Neuron (in vitro differentiated cells): ENCODE data around the gene GCHFR.
A peak's percentile ranks its signal among the peaks of the same experiment; 100 is the strongest.

Experiments used
- H2AFZ ChIP-seq: one replicate; pipeline ENCODE4 v1.6.1; 2013; ENCODE audit warnings: low read depth, mild to moderate bottlenecking, inconsistent platforms, low read length, moderate library complexity
- H3K27me3 ChIP-seq: one replicate; pipeline ENCODE4 v1.6.1; 2013; ENCODE audit warnings: low read length; ENCODE audit not compliant: insufficient read depth
- H3K36me3 ChIP-seq: one replicate; pipeline ENCODE4 v1.6.1; 2013; ENCODE audit warnings: low read length; ENCODE audit not compliant: insufficient read depth
- H3K4me1 ChIP-seq: one replicate; pipeline ENCODE4 v1.6.1; 2013; ENCODE audit warnings: low read length; ENCODE audit not compliant: insufficient read depth
- H3K4me3 ChIP-seq: 2 replicates; pipeline ENCODE4 v1.5.1; 2013; ENCODE audit warnings: mild to moderate bottlenecking, low read length, moderate library complexity
- H3K9me3 ChIP-seq: one replicate; pipeline ENCODE4 v1.6.1; 2013; ENCODE audit warnings: low read length

The GCHFR gene

DNA sequence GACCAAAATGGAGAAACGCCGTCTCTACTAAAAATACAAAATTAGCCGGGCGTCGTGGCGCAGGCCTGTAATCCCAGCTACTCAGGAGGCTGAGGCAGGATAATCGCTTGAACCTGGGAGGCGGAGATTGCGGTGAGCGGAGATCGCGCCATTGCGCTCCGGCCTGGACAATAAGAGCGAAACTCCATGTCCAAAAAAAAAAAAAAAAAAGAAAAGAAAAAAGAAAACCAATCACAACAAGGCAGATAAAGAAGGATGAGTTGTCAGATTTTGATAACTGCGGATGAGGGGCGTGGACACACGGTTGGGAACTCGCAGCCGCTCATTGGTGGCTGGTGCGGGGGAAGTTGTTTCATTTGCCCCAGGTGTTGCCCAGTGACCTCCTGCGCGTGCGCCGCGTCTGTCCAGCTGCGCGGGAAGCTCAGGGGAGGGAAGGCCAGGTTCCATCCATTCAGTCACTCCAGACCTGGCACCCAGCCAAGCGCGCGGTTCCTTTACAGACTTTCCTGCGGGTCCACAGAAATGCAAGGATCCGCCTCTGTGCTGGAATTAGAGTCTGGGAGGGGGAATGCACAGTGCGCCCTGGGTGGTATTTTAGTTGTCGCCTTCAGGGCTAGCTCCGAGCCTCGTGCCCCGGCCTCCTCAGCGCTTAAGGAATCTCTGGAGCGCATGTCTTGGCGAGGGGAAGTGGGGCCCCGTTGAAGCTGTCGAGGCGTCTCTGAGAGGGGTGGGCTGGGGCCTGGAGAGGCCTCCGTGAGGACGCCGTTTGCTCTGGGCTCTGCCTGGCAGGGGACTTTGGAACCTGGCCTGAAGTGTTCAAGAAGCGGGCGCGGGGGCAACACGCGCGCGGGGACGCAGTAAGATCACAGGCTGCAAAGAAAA is 708 bp upstream of the GCHFR start:
- no peaks in the 10 kb centered on the region for H3K36me3 ChIP-seq
- peak overlapping the region; percentile 35 for H3K4me3 ChIP-seq
- no peak overlapping the region for H2AFZ ChIP-seq
- no peaks in the 10 kb centered on the region for H3K9me3 ChIP-seq
- H3K27me3 ChIP-seq: no peaks in the 10 kb centered on the region
- no peaks in the 10 kb centered on the region for H3K4me1 ChIP-seq

DNA sequence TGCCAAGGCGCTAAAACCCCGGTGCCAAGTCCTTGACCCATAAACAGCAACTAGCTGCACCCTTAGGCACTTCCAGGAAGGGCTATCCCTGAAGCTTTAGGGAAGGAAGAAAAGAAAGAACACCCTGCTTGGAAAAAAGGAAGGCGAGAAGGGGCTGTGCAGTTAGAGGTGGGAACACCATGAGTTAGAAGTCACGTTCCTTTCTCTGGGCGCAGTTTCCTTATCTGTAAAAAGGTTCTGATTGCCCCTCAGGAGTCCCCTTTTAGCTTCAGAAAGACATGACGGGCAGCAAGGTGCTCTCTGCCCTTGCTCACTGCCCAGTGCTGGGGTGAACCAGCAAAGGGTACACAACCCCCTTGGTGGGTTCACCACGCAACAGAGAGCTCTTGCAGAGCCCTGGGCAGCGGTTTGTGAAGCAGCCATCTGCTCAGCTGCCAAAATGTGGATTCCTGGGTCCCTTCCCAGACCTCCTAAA is 798 bp downstream of the GCHFR start:
- Histone ChIP-seq H3K9me3 (no peaks in the 10 kb centered on the region), H3K4me1 (no peaks in the 10 kb centered on the region), H3K4me3 (no peak overlapping the region)

DNA sequence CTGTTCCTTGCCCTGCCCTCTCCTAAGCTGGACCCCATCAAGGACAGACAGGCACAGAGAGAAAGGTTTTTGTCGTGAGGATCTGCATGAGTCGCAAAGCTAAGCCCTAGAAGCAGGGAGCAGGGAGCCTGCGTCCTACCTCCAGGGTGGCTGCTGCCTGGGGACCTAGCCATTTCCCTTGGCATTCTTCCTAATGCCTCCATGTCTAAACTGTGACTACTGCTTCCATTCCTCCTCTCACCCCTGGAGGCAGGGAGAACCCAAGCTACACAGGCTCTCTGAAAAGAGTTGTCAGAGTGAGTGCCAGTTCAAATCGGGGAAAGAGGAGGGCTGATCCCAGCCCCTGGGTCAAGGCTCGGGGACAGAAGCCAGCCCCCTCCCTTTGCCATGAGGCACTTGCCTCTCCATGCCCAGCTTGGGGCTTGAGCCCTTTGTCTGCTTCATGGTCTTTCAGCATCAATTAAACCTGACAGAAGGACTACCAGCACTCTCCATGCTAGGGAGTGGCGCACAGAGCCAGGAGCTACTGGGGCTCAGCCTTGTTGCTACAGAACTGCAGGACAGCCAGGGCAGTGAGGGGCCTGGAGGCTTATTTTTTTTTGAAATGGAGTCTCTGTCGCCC is 2.4 kb downstream of the GCHFR start:
- Histone ChIP-seq H3K4me1 (no peaks in the 10 kb centered on the region), H3K9me3 (no peaks in the 10 kb centered on the region), H2AFZ (no peak overlapping the region), H3K27me3 (no peaks in the 10 kb centered on the region), H3K4me3 (no peak overlapping the region), H3K36me3 (no peaks in the 10 kb centered on the region)

More for the DNA sequence above, 798 bp downstream of the GCHFR start:
- no peaks in the 10 kb centered on the region for H3K27me3 ChIP-seq
- no peaks in the 10 kb centered on the region for H3K36me3 ChIP-seq
- H2AFZ ChIP-seq: no peak overlapping the region

DNA sequence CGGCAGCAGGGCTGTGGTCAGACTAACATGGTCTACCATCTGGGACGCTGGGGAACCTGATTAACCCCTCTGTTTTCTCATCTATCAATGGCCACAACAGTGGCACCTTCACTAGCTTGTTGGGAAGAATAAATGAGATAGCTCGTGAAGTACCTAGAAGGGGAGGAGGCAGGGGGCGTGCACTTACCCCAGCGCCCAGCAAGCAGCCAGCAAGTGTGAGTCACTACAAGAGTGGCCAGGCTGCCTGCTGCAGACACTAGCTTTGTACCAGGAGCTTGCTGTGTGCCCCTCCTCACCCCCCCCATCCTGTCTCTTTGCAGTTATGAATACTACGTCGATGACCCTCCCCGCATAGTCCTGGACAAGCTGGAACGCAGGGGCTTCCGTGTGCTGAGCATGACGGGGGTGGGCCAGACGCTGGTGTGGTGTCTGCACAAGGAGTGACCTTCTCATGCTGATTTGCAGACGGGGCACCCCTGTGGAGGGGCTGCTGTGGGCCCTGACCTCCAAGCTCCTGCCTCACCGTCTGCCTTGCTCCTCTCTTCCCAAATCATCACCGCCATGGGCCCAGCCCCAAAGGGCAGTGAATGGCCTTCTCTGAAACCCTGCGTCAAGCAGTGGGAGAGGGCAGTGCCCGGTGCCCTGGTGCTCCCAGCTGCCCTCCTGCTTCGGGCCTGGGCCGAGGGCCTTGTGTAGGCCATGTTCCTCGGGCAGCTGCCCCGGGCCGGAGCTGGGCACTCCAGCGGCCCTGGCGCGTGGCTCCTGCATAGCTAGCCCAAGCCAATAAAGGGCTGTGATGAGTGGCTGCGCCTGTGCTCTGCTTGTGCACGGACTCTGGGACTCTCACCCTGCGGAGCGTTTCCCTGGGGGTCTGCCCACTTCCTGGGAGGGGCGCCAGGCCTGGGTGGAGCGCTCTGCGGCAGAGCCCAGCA is 3.3 kb downstream of the GCHFR start:
- H3K4me1 ChIP-seq: no peaks in the 10 kb centered on the region
- no peak overlapping the region for H3K4me3 ChIP-seq
- H2AFZ ChIP-seq: no peak overlapping the region
- no peaks in the 10 kb centered on the region for H3K27me3 ChIP-seq
- H3K9me3 ChIP-seq: no peaks in the 10 kb centered on the region
- H3K36me3 ChIP-seq: no peaks in the 10 kb centered on the region

DNA sequence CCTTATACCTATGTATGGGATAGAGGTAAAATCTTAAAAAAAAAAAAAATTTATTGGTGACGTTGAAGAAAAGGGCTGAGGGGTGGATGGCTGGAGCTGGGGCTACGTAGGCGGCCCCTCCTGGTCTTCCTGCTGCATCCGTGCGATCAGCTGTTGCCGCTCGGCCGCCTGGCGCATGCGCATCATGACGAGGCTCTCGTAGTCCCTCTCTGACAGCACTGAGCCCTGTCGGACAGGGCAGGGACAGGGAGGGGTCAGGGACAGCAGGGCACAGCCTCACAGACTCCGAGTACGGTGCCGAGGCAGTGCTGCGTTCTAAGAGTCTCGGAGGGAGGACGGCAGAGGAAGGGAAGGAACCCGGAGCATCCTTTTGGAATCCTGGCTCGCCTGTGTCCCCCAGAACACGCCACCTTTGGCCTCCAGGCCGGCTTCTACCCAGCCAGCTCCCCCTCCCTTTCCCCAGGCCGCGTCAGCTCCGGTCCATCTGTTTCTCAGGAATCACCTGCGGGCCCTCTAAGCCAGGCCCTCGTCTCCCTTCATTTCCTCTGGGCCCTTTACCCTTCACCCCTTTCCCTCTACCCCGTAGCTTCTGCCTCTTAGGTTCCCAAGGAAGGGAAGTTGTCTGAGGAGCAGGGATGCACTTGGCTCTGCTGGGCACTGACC is 4.1 kb downstream of the GCHFR start:
- Histone ChIP-seq H3K36me3 (no peaks in the 10 kb centered on the region), H3K27me3 (no peaks in the 10 kb centered on the region), H3K4me3 (no peak overlapping the region), H3K4me1 (no peaks in the 10 kb centered on the region), H2AFZ (no peak overlapping the region), H3K9me3 (no peaks in the 10 kb centered on the region)

DNA sequence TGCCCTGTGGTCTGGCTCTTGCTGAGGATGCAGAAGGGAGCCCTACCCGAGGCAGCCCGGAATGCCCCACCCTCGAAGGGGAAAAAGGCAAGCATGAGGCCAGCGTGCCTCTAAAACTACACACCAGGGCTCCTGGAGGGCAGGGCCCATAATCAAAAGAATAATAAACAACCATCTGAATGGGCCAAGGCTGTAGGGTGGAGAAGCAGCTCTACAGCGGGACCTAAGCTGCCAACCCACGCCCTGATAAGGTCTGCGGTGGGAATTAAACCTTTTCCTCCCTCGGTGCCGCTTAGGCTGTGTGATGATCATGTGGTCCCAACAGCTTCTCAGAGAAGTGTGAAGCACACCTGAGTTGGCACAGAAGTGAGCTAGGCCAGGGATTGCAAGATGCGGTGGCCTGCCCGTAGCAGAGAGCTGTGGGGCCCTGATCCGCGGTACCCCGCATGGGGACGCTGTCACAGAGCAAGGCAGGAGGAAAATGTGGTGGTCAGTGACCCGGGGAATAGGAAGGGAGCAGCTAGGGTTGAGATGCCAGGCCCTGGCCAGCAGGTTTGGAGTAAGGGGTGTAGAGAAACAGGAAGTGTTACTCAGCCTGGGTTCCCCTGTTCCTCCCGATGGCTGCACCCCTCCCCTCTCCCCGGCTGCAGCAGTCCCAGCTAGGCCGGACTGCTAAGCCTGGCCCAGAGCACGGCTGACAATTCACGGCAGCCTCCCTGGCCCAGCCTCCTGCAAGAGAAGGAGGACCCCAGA is 4.8 kb downstream of the GCHFR start:
- no peaks in the 10 kb centered on the region for H3K9me3 ChIP-seq
- peaks cover 2% of the 10 kb centered on the region for H3K36me3 ChIP-seq
- H2AFZ ChIP-seq: no peak overlapping the region
- H3K27me3 ChIP-seq: no peaks in the 10 kb centered on the region
- H3K4me1 ChIP-seq: no peaks in the 10 kb centered on the region
- no peak overlapping the region for H3K4me3 ChIP-seq

DNA sequence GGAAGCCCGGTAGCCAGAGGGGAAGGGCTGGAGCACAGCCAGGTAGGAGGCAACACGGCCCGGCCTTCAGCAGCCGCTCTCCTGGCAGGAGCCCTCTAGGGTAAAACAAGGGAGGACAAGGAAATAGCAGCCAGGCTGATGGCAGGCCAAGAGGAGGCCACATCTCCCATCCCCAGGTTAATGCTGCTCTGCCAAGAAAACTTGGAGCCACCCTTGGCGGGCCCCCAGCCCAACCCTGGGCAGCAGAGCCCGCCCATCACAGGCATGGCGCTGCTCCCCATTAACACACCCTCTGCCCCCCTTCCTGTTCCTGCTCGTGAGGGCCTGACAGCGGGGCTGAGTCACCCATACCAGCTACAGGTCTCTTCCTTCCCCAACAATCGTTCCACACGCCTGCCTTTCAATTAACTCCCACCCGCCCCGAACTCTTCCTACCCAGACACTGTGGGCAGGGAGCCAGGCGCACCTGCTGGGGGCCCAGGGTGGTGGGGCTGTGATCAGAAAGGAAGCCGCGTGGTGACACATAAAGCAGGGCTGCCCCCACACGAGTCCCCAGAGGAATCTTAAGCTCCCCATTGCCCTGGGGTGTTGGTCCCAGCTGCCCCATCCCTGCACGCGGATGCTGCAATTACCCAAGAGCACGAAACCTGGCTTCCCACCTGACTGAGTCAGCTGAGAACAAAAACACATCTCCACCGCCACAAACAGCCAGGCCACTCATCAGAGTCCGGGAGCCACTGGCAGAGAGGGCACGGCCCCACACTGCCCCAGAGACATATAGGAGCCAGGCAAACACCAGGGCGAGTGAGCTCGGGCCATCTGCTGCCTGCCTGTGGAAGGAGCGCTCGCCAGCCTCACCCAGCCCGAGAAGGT is 5.6 kb downstream of the GCHFR start, which contains the start of gene C15orf62:
Gene C15orf62 (plus strand): TSS at position 707 of the 873 bp plus-strand sequence. CDS start 516 bp downstream, outside the sequence.
- Histone ChIP-seq H2AFZ (no peak within 1 kb of the TSS), H3K36me3 (peaks cover 6% of the 10 kb centered on the region), H3K27me3 (no peaks in the 10 kb centered on the region), H3K4me3 (no peak within 1 kb of the TSS), H3K9me3 (no peaks in the 10 kb centered on the region), H3K4me1 (no peaks in the 10 kb centered on the region)

DNA sequence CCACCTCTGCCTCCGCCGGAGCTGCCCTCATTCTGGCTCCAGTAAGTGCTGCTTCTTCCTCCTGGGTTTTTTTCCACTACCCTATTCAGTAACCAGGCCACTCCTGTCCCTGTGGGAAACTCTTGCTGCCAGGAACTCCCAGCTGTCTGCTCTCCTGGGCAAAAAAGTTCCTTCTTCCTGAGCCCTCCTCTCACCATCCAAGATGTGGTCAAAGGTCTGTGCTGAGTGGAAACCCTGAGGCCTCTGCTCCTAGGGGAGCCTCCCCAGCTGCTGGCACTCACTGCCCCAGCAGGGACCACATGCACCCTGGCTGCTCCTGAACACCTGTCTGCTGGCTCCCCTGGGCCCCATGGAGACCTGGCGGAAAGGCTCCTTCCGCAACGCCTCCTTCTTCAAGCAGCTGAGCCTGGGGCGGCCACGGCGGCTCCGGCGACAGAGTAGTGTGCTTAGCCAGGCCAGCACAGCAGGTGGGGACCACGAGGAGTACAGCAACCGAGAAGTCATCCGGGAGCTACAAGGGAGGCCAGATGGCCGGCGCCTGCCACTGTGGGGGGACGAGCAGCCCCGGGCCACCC is 6.4 kb downstream of the GCHFR start:
- Histone ChIP-seq H2AFZ (no peak overlapping the region), H3K9me3 (no peaks in the 10 kb centered on the region), H3K4me3 (no peak overlapping the region), H3K4me1 (no peaks in the 10 kb centered on the region), H3K27me3 (no peaks in the 10 kb centered on the region), H3K36me3 (peaks cover 8% of the 10 kb centered on the region)

DNA sequence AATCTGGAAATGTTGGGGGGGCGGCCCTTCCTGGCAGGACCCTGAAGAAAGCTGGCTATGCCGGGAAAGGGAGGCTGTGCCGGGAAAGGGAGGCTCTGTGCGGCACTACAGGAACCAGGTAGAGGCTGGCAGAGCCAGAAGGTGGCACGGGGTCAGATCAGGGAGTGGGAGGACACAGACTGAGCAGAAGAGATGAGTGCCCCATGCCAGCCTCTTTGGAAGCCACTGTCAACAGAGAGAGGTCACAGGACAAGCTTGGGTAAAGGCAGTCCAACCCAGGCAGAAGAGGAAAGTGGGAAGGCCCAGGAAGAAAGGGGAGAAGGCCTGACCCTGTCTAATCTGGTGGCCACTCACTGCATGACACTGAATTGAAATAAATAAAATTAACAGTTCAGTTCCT is 7.4 kb downstream of the GCHFR start:
- H3K4me3 ChIP-seq: no peak overlapping the region
- peaks cover 19% of the 10 kb centered on the region for H3K36me3 ChIP-seq
- no peak overlapping the region for H2AFZ ChIP-seq
- no peaks in the 10 kb centered on the region for H3K27me3 ChIP-seq
- H3K9me3 ChIP-seq: no peaks in the 10 kb centered on the region
- no peaks in the 10 kb centered on the region for H3K4me1 ChIP-seq

DNA sequence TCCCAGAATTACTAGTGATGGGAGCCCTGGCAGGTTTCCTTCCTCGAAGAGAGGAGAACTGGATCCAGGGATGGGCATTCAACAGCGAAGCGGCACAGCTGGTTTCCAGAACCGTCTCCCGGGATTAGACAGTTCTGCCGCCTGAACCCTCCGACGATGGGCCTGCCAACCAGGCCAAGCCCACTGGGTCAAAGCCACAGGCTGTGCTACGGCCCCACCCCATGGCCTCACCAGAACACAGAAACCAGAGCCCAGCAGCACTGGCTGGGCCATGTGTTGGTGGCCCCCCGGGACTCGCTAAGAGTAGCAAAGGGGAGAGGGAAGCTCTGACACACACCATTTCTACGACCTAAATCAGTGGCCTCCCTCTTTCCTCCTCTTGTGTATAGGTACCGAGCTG is 8.1 kb downstream of the GCHFR start:
- no peaks in the 10 kb centered on the region for H3K4me1 ChIP-seq
- no peak overlapping the region for H3K4me3 ChIP-seq
- H2AFZ ChIP-seq: no peak overlapping the region
- H3K36me3 ChIP-seq: peaks cover 26% of the 10 kb centered on the region
- no peaks in the 10 kb centered on the region for H3K27me3 ChIP-seq
- H3K9me3 ChIP-seq: no peaks in the 10 kb centered on the region

DNA sequence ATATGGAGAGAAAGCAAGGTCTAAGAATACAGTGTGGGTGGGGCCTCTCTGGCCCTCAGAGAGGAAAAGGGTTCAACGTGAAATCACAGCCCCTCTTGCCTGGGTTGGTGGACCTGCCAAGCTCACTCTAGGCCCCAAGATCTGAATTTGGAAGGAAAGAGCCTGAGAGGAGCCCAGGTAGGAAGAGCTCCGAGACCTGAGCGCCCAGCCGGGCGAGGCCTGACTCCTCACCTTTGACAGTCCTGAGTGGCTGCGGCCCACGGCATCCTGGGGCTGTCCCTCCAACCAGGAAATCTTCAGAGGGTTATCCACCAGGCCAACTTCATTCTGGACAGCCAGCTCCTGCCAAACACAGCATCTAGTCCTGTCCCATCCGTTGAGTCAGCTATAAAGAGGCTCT is 9.6 kb downstream of the GCHFR start:
- H3K4me1 ChIP-seq: no peaks in the 10 kb centered on the region
- H3K4me3 ChIP-seq: no peak overlapping the region
- no peak overlapping the region for H2AFZ ChIP-seq
- peaks cover 30% of the 10 kb centered on the region for H3K36me3 ChIP-seq
- no peaks in the 10 kb centered on the region for H3K27me3 ChIP-seq
- no peaks in the 10 kb centered on the region for H3K9me3 ChIP-seq
